ENCODE results near the gene ZNF385D. TPM values are rescaled to one million over a fixed set of nuclear protein-coding genes. Genes with fewer than 3 reads are reported as not detected.

Gene ZNF385D
- total RNA-seq, 1 donor from 2014 or later = 2.9 TPM

- Histone ChIP-seq H3K27ac (no peak overlapping the region), H3K4me3 (no peak overlapping the region), H3K27me3 (ENCODE audit: low read depth) (no peaks in the 10 kb centered on the region), H3K9me3 (peaks cover 5% of the 10 kb centered on the region), H3K4me1 (no peaks in the 10 kb centered on the region), H3K36me3 (no peaks in the 10 kb centered on the region)
- no peak for DNase-seq
- ATAC-seq = no peak
- intact Hi-C loops (cut with DNase I) = no loop called here
- no peak for TF ChIP-seq CTCF (IDR thresholded peaks at IDR 0.05)
Measured at GRCh38 chr3:21729331-21729730, 21.7 kb downstream of the ZNF385D start.

GRCh38 chr3:21722768-21723167 lies 28.2 kb downstream of the ZNF385D start:
- no peak for DNase-seq
- no peak overlapping the region for H3K27ac ChIP-seq
- intact Hi-C loops (cut with DNase I) = no loop called here

GRCh38 chr3:21722301-21722700 lies 28.7 kb downstream of the ZNF385D start:
- no peaks in the 10 kb centered on the region for H3K36me3 ChIP-seq
- peaks cover 5% of the 10 kb centered on the region for H3K9me3 ChIP-seq
- no peak overlapping the region for H3K4me3 ChIP-seq
- no peak for DNase-seq
- H3K27ac ChIP-seq = no peak overlapping the region
- no peak for TF ChIP-seq CTCF (IDR thresholded peaks at IDR 0.05)
- no peaks in the 10 kb centered on the region for H3K4me1 ChIP-seq
- intact Hi-C loops (cut with DNase I) = no loop called here
- ATAC-seq = no peak
- H3K27me3 ChIP-seq (ENCODE audit: low read depth) = no peaks in the 10 kb centered on the region

More at GRCh38 chr3:21722768-21723167, 28.2 kb downstream of the ZNF385D start:
- no peaks in the 10 kb centered on the region for H3K4me1 ChIP-seq
- no peaks in the 10 kb centered on the region for H3K36me3 ChIP-seq
- no peak overlapping the region for H3K4me3 ChIP-seq
- no peak for TF ChIP-seq CTCF (IDR thresholded peaks at IDR 0.05)
- H3K9me3 ChIP-seq = peaks cover 5% of the 10 kb centered on the region
- H3K27me3 ChIP-seq (ENCODE audit: low read depth) = no peaks in the 10 kb centered on the region
- ATAC-seq = no peak

GRCh38 chr3:21718943-21719591 lies 31.9 kb downstream of the ZNF385D start:
- no peak overlapping the region for H3K4me3 ChIP-seq
- intact Hi-C loops (cut with DNase I) = no loop called here
- H3K4me1 ChIP-seq = no peaks in the 10 kb centered on the region
- no peak for DNase-seq
- no peak overlapping the region for H3K27ac ChIP-seq
- no peaks in the 10 kb centered on the region for H3K27me3 ChIP-seq (ENCODE audit: low read depth)
- ATAC-seq = no peak
- H3K36me3 ChIP-seq = no peaks in the 10 kb centered on the region
- H3K9me3 ChIP-seq = no peaks in the 10 kb centered on the region
- TF ChIP-seq CTCF (IDR thresholded peaks at IDR 0.05) = no peak

- ATAC-seq = no peak
- Histone ChIP-seq H3K4me3 (no peak overlapping the region), H3K9me3 (no peaks in the 10 kb centered on the region), H3K36me3 (no peaks in the 10 kb centered on the region), H3K27ac (no peak overlapping the region), H3K4me1 (no peaks in the 10 kb centered on the region), H3K27me3 (ENCODE audit: low read depth) (no peaks in the 10 kb centered on the region)
- intact Hi-C loops (cut with DNase I) = no loop called here
- TF ChIP-seq CTCF (IDR thresholded peaks at IDR 0.05) = no peak
- no peak for DNase-seq
Measured at GRCh38 chr3:21718161-21718765, 32.7 kb downstream of the ZNF385D start.
